Endodermal cell (in vitro differentiated cells): ENCODE results near the gene DNAJB13. TPM values are rescaled to one million over a fixed set of nuclear protein-coding genes. Genes with fewer than 3 reads are reported as not detected.

ENCODE experiments used
- DNase-seq: peaks from one replicate; pipeline ENCODE4 v3.0.0-alpha.2; 2017
- H3K27ac ChIP-seq: 2 replicates; pipeline ENCODE4 v1.5.1; 2013; ENCODE audit warnings: mild to moderate bottlenecking, low read depth, low read length, moderate library complexity
- H3K27me3 ChIP-seq: 2 replicates; pipeline ENCODE4 v1.6.1; 2013; ENCODE audit warnings: mild to moderate bottlenecking, low read length, moderate library complexity; ENCODE audit not compliant: insufficient read depth, control insufficient read depth, poor library complexity, severe bottlenecking
- H3K36me3 ChIP-seq: 2 replicates; pipeline ENCODE4 v1.7.0; 2013; ENCODE audit warnings: mild to moderate bottlenecking, low read length, moderate library complexity; ENCODE audit not compliant: control insufficient read depth, insufficient read depth
- H3K4me1 ChIP-seq: one replicate; pipeline ENCODE4 v1.7.0; 2013; ENCODE audit warnings: low read length; ENCODE audit not compliant: control insufficient read depth, insufficient read depth
- H3K4me3 ChIP-seq: 2 replicates; pipeline ENCODE4 v1.5.1; 2013; ENCODE audit warnings: mild to moderate bottlenecking, low read length, moderate library complexity
- H3K9ac ChIP-seq: 2 replicates; pipeline ENCODE4 v1.6.1; 2013; ENCODE audit warnings: mild to moderate bottlenecking, low read length, moderate library complexity; ENCODE audit not compliant: poor library complexity, severe bottlenecking; ENCODE audit errors: extremely low read depth
- H3K9me3 ChIP-seq: 2 replicates; pipeline ENCODE4 v1.6.1; 2013; ENCODE audit warnings: mild to moderate bottlenecking, low read length, moderate library complexity; ENCODE audit not compliant: control insufficient read depth
- H3K27ac Mint-ChIP-seq: 2 replicates; pipeline ENCODE4 v1.8.0; 2020; ENCODE audit warnings: mixed read lengths
- H3K27me3 Mint-ChIP-seq: 2 replicates; pipeline ENCODE4 v1.8.0; 2021; ENCODE audit warnings: mild to moderate bottlenecking, mixed read lengths; ENCODE audit not compliant: insufficient read depth
- H3K36me3 Mint-ChIP-seq: 2 replicates; pipeline ENCODE4 v1.8.0; 2020; ENCODE audit warnings: low read depth, mixed read lengths
- H3K4me1 Mint-ChIP-seq: 2 replicates; pipeline ENCODE4 v1.8.0; 2020; ENCODE audit warnings: mixed read lengths
- H3K4me3 Mint-ChIP-seq: 2 replicates; pipeline ENCODE4 v1.8.0; 2020; ENCODE audit warnings: mild to moderate bottlenecking, moderate library complexity, mixed read lengths
- H3K9me3 Mint-ChIP-seq: 2 replicates; pipeline ENCODE4 v1.8.0; 2020; ENCODE audit warnings: mild to moderate bottlenecking, mixed read lengths
- CTCF ChIP-seq: fragments of 200-600 bp; sonication (generic); conservative IDR thresholded peaks from 2 replicates; pipeline ENCODE4 v1.5.0; 2021; ENCODE audit warnings: antibody characterized with exemption, mild to moderate bottlenecking
- WGBS, 2 experiments: methylation state at CpG; one replicate each; pipeline versions ENCODE4 v1.1.5 to v1.1.7; 2013; ENCODE audit warnings: missing lambda C conversion rate in 2 of 2, mixed read lengths in 1 of 2; ENCODE audit not compliant: insufficient coverage in 1 of 2, insufficient read length in 1 of 2; 5-methylcytosine and 5-hydroxymethylcytosine counted together
- total RNA-seq, 2 donors: library from RNA; stranded (reverse); fragmentation: NEBNext Ultra II Directional in 1 of 2; extraction: Animal tissue kit (Norgen Biotek cat#: 25700) in 1 of 2; gene quantifications; 2 replicates in 1 of 2; 3 replicates in 1 of 2; pipeline ENCODE4 v1.2.1, GENCODE V29; 2021

The DNAJB13 gene
- total RNA-seq, 2 donors from 2014 or later: 0.44 to 1.2 TPM

- H3K9me3 Mint-ChIP-seq: no peaks in the 10 kb centered on the region
Observed at GRCh38 chr11:73981051-73981805, 30.4 kb downstream of the DNAJB13 start.

GRCh38 chr11:73982595-73982989, 31.8 kb downstream of the DNAJB13 start, which contains the start of gene UCP2:
Gene UCP2, minus strand, starts transcription at chr11:73982843. Its CDS starts 4,465 bp downstream, at chr11:73978378.
- peaks cover 34% of the 10 kb centered on the region for H3K4me1 Mint-ChIP-seq
- no peaks in the 10 kb centered on the region for H3K9me3 Mint-ChIP-seq

More at GRCh38 chr11:73981051-73981805, 30.4 kb downstream of the DNAJB13 start:
- H3K9ac ChIP-seq: peak overlapping the region; percentile 77
- DNase-seq: peak; percentile 33
- Mint-ChIP-seq H3K27ac (no peak overlapping the region), H3K4me3 (peak overlapping the region; percentile 96), H3K4me1 (peaks cover 34% of the 10 kb centered on the region), H3K36me3 (peaks cover 50% of the 10 kb centered on the region), H3K27me3 (peaks cover 5% of the 10 kb centered on the region)
- no peaks in the 10 kb centered on the region for H3K27me3 ChIP-seq
- no peak for TF ChIP-seq CTCF
- no peak overlapping the region for H3K27ac ChIP-seq
- H3K36me3 ChIP-seq: peaks cover 49% of the 10 kb centered on the region
- peak overlapping the region; percentile 92 for H3K4me3 ChIP-seq
- H3K4me1 ChIP-seq: peaks cover 10% of the 10 kb centered on the region
- WGBS, 2 experiments: 80 to 91% methylated on average over 10 to 12 of the region's 13 CpGs
- H3K9me3 ChIP-seq: no peaks in the 10 kb centered on the region

More at GRCh38 chr11:73982595-73982989, 31.8 kb downstream of the DNAJB13 start, which contains the start of gene UCP2:
- H3K27me3 Mint-ChIP-seq: peaks cover 5% of the 10 kb centered on the region
- Histone ChIP-seq H3K9me3 (no peaks in the 10 kb centered on the region), H3K4me1 (peaks cover 10% of the 10 kb centered on the region), H3K27ac (peak within 1 kb of the TSS; percentile 77), H3K36me3 (peaks cover 35% of the 10 kb centered on the region), H3K9ac (peak within 1 kb of the TSS; percentile 77), H3K4me3 (peak within 1 kb of the TSS; percentile 92), H3K27me3 (no peaks in the 10 kb centered on the region)
- H3K4me3 Mint-ChIP-seq: peak within 1 kb of the TSS; percentile 96
- peaks cover 37% of the 10 kb centered on the region for H3K36me3 Mint-ChIP-seq
- peak; percentile 92 for DNase-seq
- H3K27ac Mint-ChIP-seq: peak within 1 kb of the TSS; percentile 96
- TF ChIP-seq CTCF: no peak
- WGBS, 2 experiments: 0% methylated on average over 11 to 43 of the region's 43 CpGs
